ENCODE data around the gene LRRK1.

GRCh38 chr15:100948430-100948762 is 29.2 kb downstream of the LRRK1 start:
- TF ChIP-seq REST (IDR thresholded peaks at IDR 0.05; ENCODE audit: unreplicated experiment) (no peak), CTCF (conservative IDR thresholded peaks at IDR 0.05; ENCODE audit: low read depth in 2 of 2) (no peak), POLR2AphosphoS5 (IDR thresholded peaks at IDR 0.05; ENCODE audit: low read depth) (no peak), CREB1 (CRISPR knock-in tag; IDR thresholded peaks at IDR 0.05; ENCODE audit: low read depth) (no peak), EZH2phosphoT487 (IDR thresholded peaks at IDR 0.05; ENCODE audit: unreplicated experiment) (no peak), STAT1 (IDR thresholded peaks at IDR 0.05; ENCODE audit: unreplicated experiment) (no peak), EZH2 (IDR thresholded peaks at IDR 0.05; ENCODE audit: low read depth, unreplicated experiment) (no peak), ZNF114 (CRISPR knock-in tag; IDR thresholded peaks at IDR 0.05) (no peak), ETS1 (IDR thresholded peaks at IDR 0.05) (no peak)

All from GM23338 (cell line).